Gastroesophageal sphincter (tissue), 3 donors: Measurements from ENCODE around the gene ARL8B.

Experiments used
- CTCF ChIP-seq, 4 experiments: fragments of 200-600 bp in 2 of 4; fragments of 450-650 bp in 2 of 4; sonication (generic) in 1 of 4; IDR thresholded peaks; one replicate each; pipeline ENCODE4 v1.5.1; 2017 to 2019; ENCODE audit warnings: antibody characterized with exemption in 4 of 4, mild to moderate bottlenecking in 2 of 4, moderate library complexity in 2 of 4
- EP300 ChIP-seq: sonication (generic); formaldehyde crosslinking; IDR thresholded peaks from one replicate; pipeline ENCODE4 v1.6.1; 2017; ENCODE audit warnings: antibody characterized with exemption, mild to moderate bottlenecking
- POLR2A ChIP-seq, 2 donors: fragments of 450-650 bp; IDR thresholded peaks; one replicate each; pipeline ENCODE4 v1.6.1; 2017; ENCODE audit warnings: antibody characterized with exemption in 2 of 2, mild to moderate bottlenecking in 2 of 2, moderate library complexity in 1 of 2
- POLR2AphosphoS5 ChIP-seq: sonication (generic); formaldehyde crosslinking; IDR thresholded peaks from one replicate; pipeline ENCODE4 v1.6.1; 2017; ENCODE audit warnings: antibody characterized with exemption

- TF ChIP-seq EP300: no peak
- no peak for TF ChIP-seq CTCF (IDR thresholded peaks at IDR 0.05)
- no peak for TF ChIP-seq POLR2AphosphoS5
- no peak for TF ChIP-seq POLR2A (IDR thresholded peaks at IDR 0.05)
These were observed 16.3 kb downstream of the ARL8B start for GRCh38 chr3:5138214-5138981.
